Mucosa of descending colon (tissue), 3 donors: ENCODE measurements around the gene COL18A1. TPM values are rescaled to one million over a fixed set of nuclear protein-coding genes. Genes with fewer than 3 reads are reported as not detected.
A peak's percentile ranks its signal among the peaks of the same experiment; 100 is the strongest.

Source experiments
- ATAC-seq: fragments of 200-7000 bp; cut with Tn5 transposase; one replicate; pipeline ENCODE4 v1.9.1; 2020; ENCODE audit warnings: mild to moderate bottlenecking, moderate library complexity
- DNase-seq, 3 donors: peaks; one replicate each; pipeline ENCODE4 v3.0.0-alpha.2; 2020
- H3K36me3 ChIP-seq: fragments of 200-600 bp; one replicate; pipeline ENCODE4 v1.8.0; 2021; ENCODE audit warnings: low read depth, mild to moderate bottlenecking
- H3K4me1 ChIP-seq: fragments of 200-600 bp; one replicate; pipeline ENCODE4 v1.8.0; 2021; ENCODE audit warnings: low read depth, mild to moderate bottlenecking
- H3K4me3 ChIP-seq: fragments of 200-600 bp; one replicate; pipeline ENCODE4 v1.8.0; 2021; ENCODE audit warnings: mild to moderate bottlenecking
- H3K9me3 ChIP-seq: fragments of 200-600 bp; one replicate; pipeline ENCODE4 v1.8.0; 2021; ENCODE audit warnings: mild to moderate bottlenecking
- CTCF ChIP-seq: fragments of 200-600 bp; IDR thresholded peaks from one replicate; pipeline ENCODE4 v1.8.0; 2022; ENCODE audit warnings: antibody characterized with exemption, mild to moderate bottlenecking
- intact Hi-C, 2 donors: fragments of 100-400 bp; cut with DNase I in 1 of 2; cut with micrococcal nuclease in 1 of 2; formaldehyde crosslinking; loops; one replicate each; pipeline versions ENCODE4 v1.11.0 to v1.11.1; 2022; cut with DNase I, micrococcal nuclease
- total RNA-seq, 3 donors: library from RNA; stranded (reverse); fragmentation: NEBNext Ultra II Directional in 2 of 3; extraction: Animal tissue kit (Norgen Biotek cat#: 25700) in 2 of 3; gene quantifications; one replicate each; pipeline versions ENCODE4 v1.2.1 to v1.2.4, GENCODE V29; 2021 to 2023
- donor health status: DM: no; HTN: no; CAD: no; lungs with moderate emphysema.
- donor health status: DM: no; HTN: no; CAD: no.
- donor health status: DM: no; HTN: yes; CAD: no.

The COL18A1 gene
- total RNA-seq, 3 donors from 2014 or later = 4.6 to 46.9 (median 21.3) TPM

GRCh38 chr21:45471525-45472221 lies 66.7 kb downstream of the COL18A1 start:
- H3K9me3 ChIP-seq = no peaks in the 10 kb centered on the region
- DNase-seq (peak in 2 of 3 donors; percentile 34 to 54), ATAC-seq (peak; percentile 11)
- TF ChIP-seq CTCF = no peak
- H3K4me1 ChIP-seq = peaks cover 8% of the 10 kb centered on the region
- intact Hi-C loops = no loop called here
- no peak overlapping the region for H3K4me3 ChIP-seq
- H3K36me3 ChIP-seq = no peaks in the 10 kb centered on the region

GRCh38 chr21:45472445-45473365 lies 67.7 kb downstream of the COL18A1 start:
- no peak for ATAC-seq

GRCh38 chr21:45473496-45474322 lies 68.7 kb downstream of the COL18A1 start:
- ATAC-seq = no peak

More at GRCh38 chr21:45472445-45473365, 67.7 kb downstream of the COL18A1 start:
- H3K9me3 ChIP-seq = no peaks in the 10 kb centered on the region
- intact Hi-C loops = no loop called here
- peaks cover 10% of the 10 kb centered on the region for H3K4me1 ChIP-seq
- no peak for TF ChIP-seq CTCF
- H3K4me3 ChIP-seq = no peak overlapping the region
- no peak for DNase-seq
- no peaks in the 10 kb centered on the region for H3K36me3 ChIP-seq

GRCh38 chr21:45474323-45474950 lies 69.5 kb downstream of the COL18A1 start:
- H3K9me3 ChIP-seq = no peaks in the 10 kb centered on the region
- DNase-seq (no peak), ATAC-seq (no peak)
- peaks cover 11% of the 10 kb centered on the region for H3K4me1 ChIP-seq
- TF ChIP-seq CTCF = no peak
- no peaks in the 10 kb centered on the region for H3K36me3 ChIP-seq
- no peak overlapping the region for H3K4me3 ChIP-seq
- intact Hi-C loops = no loop called here

More at GRCh38 chr21:45473496-45474322, 68.7 kb downstream of the COL18A1 start:
- Histone ChIP-seq H3K4me1 (peaks cover 11% of the 10 kb centered on the region), H3K36me3 (no peaks in the 10 kb centered on the region), H3K4me3 (no peak overlapping the region), H3K9me3 (no peaks in the 10 kb centered on the region)
- DNase-seq = no peak
- intact Hi-C loops = no loop called here
- TF ChIP-seq CTCF = no peak
